B cell (primary cell): ENCODE results near the gene BICRAL. TPM values are rescaled to one million over a fixed set of nuclear protein-coding genes. Genes with fewer than 3 reads are reported as not detected.
"Not testable (repeated sequence)": the region's sequence is repeated elsewhere in the genome, so short reads cannot be mapped to it uniquely, and the experiment has no call there.

Experiments used
- ATAC-seq: fragments of 200-7000 bp; cut with Tn5 transposase; one replicate; pipeline ENCODE4 v1.10.0; 2021; ENCODE audit warnings: low read depth, mild to moderate bottlenecking, moderate number of reproducible peaks, moderate library complexity
- CTCF ChIA-PET: fragments of 350-600 bp; sonication (Branson Sonifier 250); formaldehyde crosslinking; loops from one replicate; lab custom pipeline; 2021; ENCODE audit warnings: antibody characterized with exemption, inconsistent platforms; lab: Charles Lee
- POLR2A ChIA-PET: fragments of 350-600 bp; sonication (Branson Sonifier 250); formaldehyde crosslinking; loops from one replicate; lab custom pipeline; 2021; ENCODE audit warnings: antibody characterized with exemption; lab: Charles Lee
- DNase-seq: peaks from one replicate; pipeline ENCODE4 v3.0.0; 2013
- H2AFZ ChIP-seq: 2 replicates; pipeline ENCODE4 v1.6.1; 2012; ENCODE audit warnings: mild to moderate bottlenecking, low read depth, low read length; ENCODE audit not compliant: insufficient read depth, poor library complexity, severe bottlenecking
- H3K27ac ChIP-seq, 2 donors: 1 replicate in 1 of 2; 2 replicates in 1 of 2; pipeline ENCODE4 v1.5.1; 2012 to 2013; ENCODE audit warnings: low read length in 2 of 2, mild to moderate bottlenecking in 2 of 2, moderate library complexity in 1 of 2
- H3K27me3 ChIP-seq, 4 experiments: fragments of 200-600 bp in 1 of 4; sonication (generic) in 1 of 4; replicated peaks in 1 of 4; 1 replicate in 2 of 4; 2 replicates in 2 of 4; pipeline versions ENCODE4 v1.6.1 to v1.7.0; 2013 to 2016; ENCODE audit warnings: low read length in 3 of 4, mild to moderate bottlenecking in 2 of 4, mixed read lengths in 1 of 4, moderate library complexity in 1 of 4; ENCODE audit not compliant: insufficient read depth in 4 of 4, control insufficient read depth in 3 of 4; ENCODE audit errors: control extremely low read depth in 1 of 4
- H3K36me3 ChIP-seq, 2 experiments: replicated peaks in 1 of 2; 1 replicate in 1 of 2; 2 replicates in 1 of 2; pipeline versions ENCODE4 v1.6.1 to v1.7.1; 2013; ENCODE audit warnings: low read length in 1 of 2; ENCODE audit not compliant: insufficient read depth in 2 of 2, control insufficient read depth in 1 of 2; ENCODE audit errors: control extremely low read depth in 1 of 2, extremely low read depth in 1 of 2
- H3K4me1 ChIP-seq, 2 donors: fragments of 200-600 bp in 1 of 2; sonication (generic) in 1 of 2; 1 replicate in 1 of 2; 2 replicates in 1 of 2; pipeline versions ENCODE4 v1.5.1 to v1.6.1; 2013 to 2017; ENCODE audit warnings: low read length in 2 of 2; ENCODE audit not compliant: control insufficient read depth in 2 of 2, insufficient read depth in 2 of 2
- H3K4me2 ChIP-seq: replicated peaks from 2 replicates; pipeline ENCODE3; 2012; ENCODE audit warnings: mild to moderate bottlenecking, low read depth, low read length; ENCODE audit not compliant: poor library complexity, severe bottlenecking
- H3K4me3 ChIP-seq, 5 experiments: fragments of 200-600 bp in 1 of 5; sonication (generic) in 1 of 5; 1 replicate in 3 of 5; 2 replicates in 2 of 5; pipeline versions ENCODE4 v1.5.1 to v1.7.0; 2011 to 2016; ENCODE audit warnings: low read length in 4 of 5, mild to moderate bottlenecking in 4 of 5, low read depth in 2 of 5, control low read depth in 1 of 5, moderate library complexity in 1 of 5; ENCODE audit not compliant: insufficient read depth in 1 of 5; ENCODE audit errors: control extremely low read depth in 1 of 5, extremely low read depth in 1 of 5
- H3K79me2 ChIP-seq: fragments of 200-600 bp; sonication (generic); one replicate; pipeline ENCODE4 v1.6.0; 2016; ENCODE audit warnings: low read length; ENCODE audit not compliant: control insufficient read depth, insufficient read depth
- H3K9ac ChIP-seq: fragments of 200-600 bp; sonication (generic); 2 replicates; pipeline ENCODE4 v1.6.1; 2017; ENCODE audit warnings: mild to moderate bottlenecking, low read length, moderate library complexity
- H3K9me3 ChIP-seq, 3 donors: one replicate each; pipeline versions ENCODE4 v1.6.1 to v1.7.1; 2013; ENCODE audit warnings: low read length in 2 of 3; ENCODE audit not compliant: control insufficient read depth in 2 of 3, insufficient read depth in 1 of 3; ENCODE audit errors: control extremely low read depth in 1 of 3
- H4K20me1 ChIP-seq: 2 replicates; pipeline ENCODE4 v1.6.0; 2012; ENCODE audit warnings: mild to moderate bottlenecking, low read length; ENCODE audit not compliant: insufficient read depth, control insufficient read depth, poor library complexity, severe bottlenecking
- H3K27ac Mint-ChIP-seq: one replicate; pipeline ENCODE4 v1.8.0; 2021; ENCODE audit warnings: mixed read lengths
- H3K27me3 Mint-ChIP-seq: one replicate; pipeline ENCODE4 v1.8.0; 2021; ENCODE audit warnings: mixed read lengths
- H3K4me1 Mint-ChIP-seq: one replicate; pipeline ENCODE4 v1.8.0; 2021; ENCODE audit warnings: mixed read lengths
- H3K4me3 Mint-ChIP-seq: one replicate; pipeline ENCODE4 v1.8.0; 2021; ENCODE audit warnings: mixed read lengths
- H3K9me3 Mint-ChIP-seq: one replicate; pipeline ENCODE4 v1.8.0; 2022; ENCODE audit warnings: mixed read lengths; ENCODE audit not compliant: insufficient read depth
- EZH2 ChIP-seq: IDR thresholded peaks from 2 replicates; pipeline ENCODE4 v1.6.1; 2012; ENCODE audit warnings: borderline replicate concordance, low read depth, mild to moderate bottlenecking, moderate library complexity, low read length; ENCODE audit not compliant: insufficient read depth, poor library complexity, severe bottlenecking
- whole genome bisulfite sequencing: methylation state at CpG from one replicate; pipeline ENCODE4 v1.1.5; 2013; ENCODE audit warnings: missing lambda C conversion rate; ENCODE audit not compliant: insufficient coverage; 5-methylcytosine and 5-hydroxymethylcytosine counted together
- intact Hi-C: fragments of 100-400 bp; cut with micrococcal nuclease; formaldehyde crosslinking; loops from one replicate; pipeline ENCODE4 v1.10.0; 2022
- polyA plus RNA-seq: library from polyadenylated mRNA; depleted of rRNA; stranded (reverse); fragments of >200 nt; gene quantifications from 2 replicates; pipeline ENCODE4 v1.2.3, GENCODE V29; 2012
- total RNA-seq, 2 donors: library from RNA; stranded (reverse); fragments of 120-200 nt in 1 of 2; gene quantifications; 1 replicate in 1 of 2; 2 replicates in 1 of 2; pipeline versions ENCODE4 v1.2.3 to v1.2.4, GENCODE V29; 2013 to 2022
- TF ChIP-seq, protein P1 (sequence below): fragments of 200-600 bp; IDR thresholded peaks from one replicate; pipeline ENCODE4 v1.8.0; 2022; ENCODE audit warnings: antibody characterized with exemption, mild to moderate bottlenecking

Gene BICRAL
- total and polyA plus RNA-seq, 2 donors (not counting 1 experiment from before 2014, with no cell fraction given) = 17.5 to 34.1 TPM

DNA sequence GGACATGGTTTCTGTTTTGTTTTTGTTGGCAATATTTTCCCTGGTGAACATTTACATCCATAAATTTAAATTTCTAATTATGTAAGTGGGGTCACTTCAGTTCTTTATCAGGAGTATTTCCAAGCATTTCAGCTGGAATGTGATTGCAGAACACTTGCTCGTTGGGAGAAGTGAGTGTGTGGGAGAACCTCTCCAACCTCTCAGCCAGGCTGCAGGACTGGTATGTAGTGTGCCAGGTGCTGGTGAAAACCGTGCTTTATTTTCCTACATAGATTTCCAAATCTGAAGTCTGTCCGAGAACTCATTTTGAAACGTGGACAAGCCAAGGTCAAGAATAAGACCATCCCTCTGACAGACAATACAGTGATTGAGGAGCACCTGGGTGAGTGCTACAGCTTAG is 103.8 kb downstream of the BICRAL start:
- no peaks in the 10 kb centered on the region for H3K27me3 Mint-ChIP-seq
- intact Hi-C loops = no loop called here
- peaks cover 10% of the 10 kb centered on the region for H4K20me1 ChIP-seq
- TF ChIP-seq, protein P1, sequence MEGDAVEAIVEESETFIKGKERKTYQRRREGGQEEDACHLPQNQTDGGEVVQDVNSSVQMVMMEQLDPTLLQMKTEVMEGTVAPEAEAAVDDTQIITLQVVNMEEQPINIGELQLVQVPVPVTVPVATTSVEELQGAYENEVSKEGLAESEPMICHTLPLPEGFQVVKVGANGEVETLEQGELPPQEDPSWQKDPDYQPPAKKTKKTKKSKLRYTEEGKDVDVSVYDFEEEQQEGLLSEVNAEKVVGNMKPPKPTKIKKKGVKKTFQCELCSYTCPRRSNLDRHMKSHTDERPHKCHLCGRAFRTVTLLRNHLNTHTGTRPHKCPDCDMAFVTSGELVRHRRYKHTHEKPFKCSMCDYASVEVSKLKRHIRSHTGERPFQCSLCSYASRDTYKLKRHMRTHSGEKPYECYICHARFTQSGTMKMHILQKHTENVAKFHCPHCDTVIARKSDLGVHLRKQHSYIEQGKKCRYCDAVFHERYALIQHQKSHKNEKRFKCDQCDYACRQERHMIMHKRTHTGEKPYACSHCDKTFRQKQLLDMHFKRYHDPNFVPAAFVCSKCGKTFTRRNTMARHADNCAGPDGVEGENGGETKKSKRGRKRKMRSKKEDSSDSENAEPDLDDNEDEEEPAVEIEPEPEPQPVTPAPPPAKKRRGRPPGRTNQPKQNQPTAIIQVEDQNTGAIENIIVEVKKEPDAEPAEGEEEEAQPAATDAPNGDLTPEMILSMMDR = no peak
- no peak for TF ChIP-seq EZH2
- no peaks in the 10 kb centered on the region for H3K9me3 ChIP-seq
- CTCF ChIA-PET = interaction anchor here (1.1 kb wide), 1 partner anchor 224 kb away, joined by 3 read pairs; no protein-coding TSS in a partner anchor
- H2AFZ ChIP-seq = no peak overlapping the region
- H3K36me3 ChIP-seq = peaks cover 11 to 40% of the 10 kb centered on the region in 2 experiments
- H3K9ac ChIP-seq = no peak overlapping the region
- H3K4me1 ChIP-seq = peaks cover 9 to 10% of the 10 kb centered on the region in 2 donors
- H3K79me2 ChIP-seq = peaks cover 26% of the 10 kb centered on the region
- ATAC-seq (no peak), DNase-seq (no peak)
- H3K4me3 ChIP-seq = no peak overlapping the region
- no CpG with 5 or more reads among the region's 4 CpGs for WGBS
- POLR2A ChIA-PET = no interaction called here
- H3K27me3 ChIP-seq = no peaks in the 10 kb centered on the region
- H3K4me3 Mint-ChIP-seq = no peak overlapping the region
- no peaks in the 10 kb centered on the region for H3K9me3 Mint-ChIP-seq
- no peak overlapping the region for H3K27ac Mint-ChIP-seq
- no peak overlapping the region for H3K4me2 ChIP-seq
- H3K4me1 Mint-ChIP-seq = peaks cover 22% of the 10 kb centered on the region
- H3K27ac ChIP-seq = no peak overlapping the region

DNA sequence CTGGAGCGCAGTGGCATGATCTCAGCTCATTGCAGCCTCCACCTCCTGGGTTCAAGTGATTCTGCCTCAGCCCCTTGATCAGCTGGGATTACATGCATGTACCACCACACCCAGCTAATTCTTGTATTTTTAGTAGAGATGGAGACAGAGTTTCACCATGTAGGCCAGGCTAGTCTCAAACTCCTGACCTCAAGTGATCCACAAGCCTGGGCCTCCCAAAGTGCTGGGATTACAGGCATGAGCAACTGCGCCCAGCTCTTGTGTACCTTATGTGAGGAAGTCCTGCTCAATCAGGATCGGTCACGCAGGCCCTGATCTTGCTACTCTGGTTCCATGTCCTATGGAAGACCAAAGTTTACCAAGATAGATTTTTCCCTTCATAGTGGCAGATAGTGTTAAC is 106.3 kb downstream of the BICRAL start:
- peaks cover 28% of the 10 kb centered on the region for H3K4me1 Mint-ChIP-seq
- Histone ChIP-seq H3K36me3 (peaks cover 11 to 28% of the 10 kb centered on the region in 2 experiments), H3K4me1 (peaks cover 15 to 20% of the 10 kb centered on the region in 2 donors), H3K79me2 (peaks cover 14% of the 10 kb centered on the region)
- H2AFZ ChIP-seq, H3K9me3 Mint-ChIP-seq, H3K27me3 ChIP-seq, H3K27ac ChIP-seq, DNase-seq, intact Hi-C loops, H3K9me3 ChIP-seq, ATAC-seq, H3K4me2 ChIP-seq, H3K9ac ChIP-seq, H3K27me3 Mint-ChIP-seq, H4K20me1 ChIP-seq, H3K4me3 ChIP-seq, CTCF ChIA-PET, H3K27ac Mint-ChIP-seq: not testable (repeated sequence)
- H3K4me3 Mint-ChIP-seq = peak overlapping the region; percentile 39
- 100% methylated on average over 2 of the region's 4 CpGs for WGBS
- POLR2A ChIA-PET = interaction anchor here (0.6 to 3.2 kb wide), 2 partner anchors 9 to 106 kb away, joined by 3 to 26 read pairs; partner anchors contain the start of gene RPL7L1
